HG03159 (cell line): ENCODE measurements around the gene PGM2L1.
"Not testable (repeated sequence)": the region's sequence is repeated elsewhere in the genome, so short reads cannot be mapped to it uniquely, and the experiment has no call there.

Source experiments
- ATAC-seq: cut with Tn5 transposase; IDR thresholded peaks from one replicate; pipeline ENCODE4 v1.9.1; 2021; ENCODE audit warnings: mild to moderate bottlenecking, moderate library complexity; ENCODE audit not compliant: unreplicated experiment

PGM2L1 gene

GRCh38 chr11:74398244-74399159 lies at the start of gene PGM2L1:
Gene PGM2L1, minus strand, starts transcription at chr11:74398433. Its CDS starts 272 bp downstream, at chr11:74398161.
- ATAC-seq, result peak; percentile 95

- ATAC-seq, result no peak
Measured at GRCh38 chr11:74447720-74448119, 49.5 kb upstream of the PGM2L1 start.

GRCh38 chr11:74446532-74446938 lies 48.3 kb upstream of the PGM2L1 start:
- ATAC-seq, result no peak

- no peak for ATAC-seq
Measured at GRCh38 chr11:74444173-74444826, 46.1 kb upstream of the PGM2L1 start.

GRCh38 chr11:74443071-74443864 lies 45.0 kb upstream of the PGM2L1 start:
- ATAC-seq, result no peak

GRCh38 chr11:74442636-74443035 lies 44.4 kb upstream of the PGM2L1 start:
- no peak for ATAC-seq

- ATAC-seq, result no peak
Measured at GRCh38 chr11:74438681-74439080, 40.4 kb upstream of the PGM2L1 start.

GRCh38 chr11:74437441-74438042 lies 39.3 kb upstream of the PGM2L1 start:
- ATAC-seq, result no peak

GRCh38 chr11:74434528-74434927 lies 36.3 kb upstream of the PGM2L1 start:
- ATAC-seq, result no peak

- ATAC-seq, result no peak
Measured at GRCh38 chr11:74429205-74429604, 31.0 kb upstream of the PGM2L1 start.

GRCh38 chr11:74427384-74427886 lies 29.2 kb upstream of the PGM2L1 start:
- ATAC-seq, result no peak

- no peak for ATAC-seq
Measured at GRCh38 chr11:74425100-74425499, 26.9 kb upstream of the PGM2L1 start.

- no peak for ATAC-seq
Measured at GRCh38 chr11:74418509-74418895, 20.3 kb upstream of the PGM2L1 start.

GRCh38 chr11:74417860-74418508 lies 19.8 kb upstream of the PGM2L1 start:
- ATAC-seq, result no peak

GRCh38 chr11:74417379-74417804 lies 19.2 kb upstream of the PGM2L1 start:
- ATAC-seq, result no peak

- not testable (repeated sequence) for ATAC-seq
Measured at GRCh38 chr11:74416974-74417373, 18.7 kb upstream of the PGM2L1 start.

GRCh38 chr11:74412733-74413359 lies 14.6 kb upstream of the PGM2L1 start:
- ATAC-seq, result no peak

GRCh38 chr11:74412321-74412720 lies 14.1 kb upstream of the PGM2L1 start:
- ATAC-seq, result no peak

GRCh38 chr11:74409633-74410032 lies 11.4 kb upstream of the PGM2L1 start:
- no peak for ATAC-seq
